K562 (cell line): ENCODE measurements around the gene C1QTNF12. TPM values are rescaled to one million over a fixed set of nuclear protein-coding genes. Genes with fewer than 3 reads are reported as not detected.

Experiments
- CBFB ChIP-seq: sonication (generic); formaldehyde crosslinking; IDR thresholded peaks from 2 replicates; pipeline ENCODE4 v1.4.0; 2020; ENCODE audit warnings: mild to moderate bottlenecking, missing genetic modification reagents
- DACH1 ChIP-seq: fragments of 450-650 bp; IDR thresholded peaks from 2 replicates; pipeline ENCODE4 v1.6.1; 2018; ENCODE audit not compliant: partially characterized antibody
- KAT7 ChIP-seq: sonication (generic); formaldehyde crosslinking; IDR thresholded peaks from 2 replicates; pipeline ENCODE4 v1.8.0; 2022; ENCODE audit warnings: missing genetic modification reagents, mild to moderate bottlenecking, borderline replicate concordance
- MAFG ChIP-seq: fragments of 450-650 bp; conservative IDR thresholded peaks from 2 replicates; pipeline ENCODE4 v1.6.1; 2016; ENCODE audit warnings: missing genetic modification characterization, missing compliant biosample characterization
- MBD2 ChIP-seq: sonication (generic); IDR thresholded peaks from 2 replicates; pipeline ENCODE4 v1.6.1; 2016; ENCODE audit warnings: low read depth, borderline replicate concordance
- REST ChIP-seq, 2 experiments: fragments of 450-650 bp; formaldehyde crosslinking in 1 of 2; IDR thresholded peaks; 2 replicates each; pipeline versions ENCODE4 v1.4.0 to v1.6.1; 2014 to 2020; ENCODE audit warnings: mild to moderate bottlenecking in 2 of 2, borderline replicate concordance in 1 of 2, low read depth in 1 of 2
- SIX5 ChIP-seq, 2 experiments: IDR thresholded peaks; 2 replicates each; pipeline ENCODE4 v1.6.1; 2011; ENCODE audit warnings: low read length in 2 of 2, borderline replicate concordance in 1 of 2, low read depth in 1 of 2, mild to moderate bottlenecking in 1 of 2, moderate library complexity in 1 of 2; ENCODE audit not compliant: insufficient read depth in 1 of 2
- SRSF9 ChIP-seq: fragments of 200-400 bp; formaldehyde crosslinking; IDR thresholded peaks from 2 replicates; pipeline ENCODE4 v1.6.1; 2017; ENCODE audit warnings: low read depth, low read length, borderline replicate concordance
- ZBTB7A ChIP-seq: IDR thresholded peaks from 2 replicates; pipeline ENCODE4 v1.6.1; 2011; ENCODE audit warnings: low read depth, mild to moderate bottlenecking, low read length, moderate library complexity, borderline replicate concordance; ENCODE audit not compliant: control insufficient read depth
- ZNF175 ChIP-seq: fragments of 200-800 bp; sonication (Bioruptor generic); IDR thresholded peaks from 2 replicates; pipeline ENCODE4 v1.6.1; 2016; ENCODE audit warnings: low read depth, mild to moderate bottlenecking, missing genetic modification characterization, missing compliant biosample characterization
- polyA plus RNA-seq, 8 experiments: library from polyadenylated mRNA; depleted of rRNA in 4 of 8; stranded (reverse) in 5 of 8; unstranded in 3 of 8; fragments of >200 nt; fragmentation: Nextera tagmentation in 2 of 8; fragmentation: Illumina TruSeq in 1 of 8; extraction: Ambion mirVana in 2 of 8; extraction: Trizol in 1 of 8; gene quantifications; 2 replicates each; pipeline versions ENCODE4 v1.2.1 to v1.2.3, GENCODE V29; 2011 to 2014; ENCODE audit warnings: inconsistent platforms in 1 of 8, missing spikeins in 1 of 8
- total RNA-seq, 7 experiments: library from RNA; depleted of rRNA in 6 of 7; stranded (reverse); fragments of >200 nt in 6 of 7; fragmentation: Illumina TruSeq in 2 of 7; extraction: Trizol in 2 of 7; gene quantifications; 2 replicates each; pipeline versions ENCODE4 v1.2.1 to v1.2.3, GENCODE V29; 2011 to 2021; ENCODE audit warnings: low replicate concordance in 1 of 7
- TF ChIP-seq, protein P1 (sequence below): IDR thresholded peaks from 2 replicates; pipeline ENCODE4 v1.6.1; 2011; ENCODE audit not compliant: insufficient read length; ENCODE audit errors: extremely low read depth
- TF ChIP-seq, protein P2 (sequence below), 3 experiments: IDR thresholded peaks in 2 of 3; conservative IDR thresholded peaks in 1 of 3; 2 replicates each; pipeline ENCODE4 v1.5.1; 2011 to 2012; ENCODE audit warnings: low read length in 3 of 3, mild to moderate bottlenecking in 3 of 3, control low read depth in 2 of 3, improper control_type of control experiment in 1 of 3, inconsistent platforms in 1 of 3, low read depth in 1 of 3, mixed read lengths in 1 of 3, moderate library complexity in 1 of 3; ENCODE audit not compliant: insufficient read depth in 2 of 3
- TF ChIP-seq, protein P3 (sequence below): conservative IDR thresholded peaks from 2 replicates; pipeline ENCODE4 v1.6.1; 2011; ENCODE audit warnings: low read depth, mild to moderate bottlenecking, low read length; ENCODE audit not compliant: control insufficient read depth

C1QTNF12 gene
- total and polyA plus RNA-seq, 9 of the 15 experiments (the other 6 are each of a cell fraction or from before 2014, with no cell fraction given), result 0.11 to 4.3 (median 0.93) TPM; not detected in 3

DNA sequence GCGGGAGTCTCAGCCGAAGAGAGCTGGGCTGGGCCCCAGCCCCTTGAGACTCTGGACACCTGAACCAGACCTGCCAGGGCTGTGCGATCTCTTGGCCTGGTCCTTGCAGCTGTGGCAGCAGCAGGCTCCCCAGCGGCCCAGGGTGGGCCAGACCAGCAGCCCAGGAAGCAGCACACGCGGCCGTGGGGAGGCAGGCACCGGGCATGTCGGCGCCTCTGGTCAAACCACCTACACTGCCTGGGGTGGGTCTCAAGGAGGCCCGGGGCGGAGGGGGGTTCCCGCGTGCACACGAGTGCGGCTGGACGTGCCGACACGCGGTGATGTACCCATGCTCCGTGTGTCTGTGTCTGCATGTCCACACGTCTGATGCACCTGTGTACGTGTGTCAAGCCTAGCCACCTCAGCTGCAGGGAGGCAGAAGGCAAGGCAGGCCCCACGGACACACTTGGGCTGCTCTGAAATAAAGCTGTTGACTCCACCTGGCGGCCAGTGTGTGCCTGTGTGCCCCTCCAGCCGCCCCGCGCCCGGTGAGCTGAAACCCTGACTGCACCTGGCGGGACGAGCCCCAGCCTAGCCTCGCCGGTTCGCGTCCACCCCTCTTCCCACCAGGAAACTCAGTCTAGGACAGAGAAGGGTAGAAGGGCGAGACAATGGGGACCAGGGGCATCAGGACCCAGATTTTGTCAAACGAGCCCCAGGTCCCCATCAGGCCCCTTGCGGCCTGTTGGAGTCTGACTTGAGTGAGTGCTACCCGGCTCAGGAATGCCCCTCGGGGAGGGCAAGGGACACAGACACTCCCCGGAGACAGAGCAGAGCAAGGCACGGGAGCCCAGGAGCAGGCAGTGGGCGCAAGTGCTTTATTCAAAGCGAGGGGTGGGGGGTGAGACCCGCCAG, 45.3 kb upstream of the C1QTNF12 start (continued):
- TF ChIP-seq REST (IDR thresholded peaks at IDR 0.05; ENCODE audit: borderline replicate concordance), result peak; percentile 76
- TF ChIP-seq REST (CRISPR knock-in tag; IDR thresholded peaks at IDR 0.05; ENCODE audit: low read depth), result no peak
- TF ChIP-seq, protein P1, sequence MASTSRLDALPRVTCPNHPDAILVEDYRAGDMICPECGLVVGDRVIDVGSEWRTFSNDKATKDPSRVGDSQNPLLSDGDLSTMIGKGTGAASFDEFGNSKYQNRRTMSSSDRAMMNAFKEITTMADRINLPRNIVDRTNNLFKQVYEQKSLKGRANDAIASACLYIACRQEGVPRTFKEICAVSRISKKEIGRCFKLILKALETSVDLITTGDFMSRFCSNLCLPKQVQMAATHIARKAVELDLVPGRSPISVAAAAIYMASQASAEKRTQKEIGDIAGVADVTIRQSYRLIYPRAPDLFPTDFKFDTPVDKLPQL, result no peak
- no peak for TF ChIP-seq KAT7 (CRISPR knock-in tag)
- TF ChIP-seq, protein P2, sequence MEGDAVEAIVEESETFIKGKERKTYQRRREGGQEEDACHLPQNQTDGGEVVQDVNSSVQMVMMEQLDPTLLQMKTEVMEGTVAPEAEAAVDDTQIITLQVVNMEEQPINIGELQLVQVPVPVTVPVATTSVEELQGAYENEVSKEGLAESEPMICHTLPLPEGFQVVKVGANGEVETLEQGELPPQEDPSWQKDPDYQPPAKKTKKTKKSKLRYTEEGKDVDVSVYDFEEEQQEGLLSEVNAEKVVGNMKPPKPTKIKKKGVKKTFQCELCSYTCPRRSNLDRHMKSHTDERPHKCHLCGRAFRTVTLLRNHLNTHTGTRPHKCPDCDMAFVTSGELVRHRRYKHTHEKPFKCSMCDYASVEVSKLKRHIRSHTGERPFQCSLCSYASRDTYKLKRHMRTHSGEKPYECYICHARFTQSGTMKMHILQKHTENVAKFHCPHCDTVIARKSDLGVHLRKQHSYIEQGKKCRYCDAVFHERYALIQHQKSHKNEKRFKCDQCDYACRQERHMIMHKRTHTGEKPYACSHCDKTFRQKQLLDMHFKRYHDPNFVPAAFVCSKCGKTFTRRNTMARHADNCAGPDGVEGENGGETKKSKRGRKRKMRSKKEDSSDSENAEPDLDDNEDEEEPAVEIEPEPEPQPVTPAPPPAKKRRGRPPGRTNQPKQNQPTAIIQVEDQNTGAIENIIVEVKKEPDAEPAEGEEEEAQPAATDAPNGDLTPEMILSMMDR (IDR thresholded peaks at IDR 0.05 in 2 of 3, conservative IDR thresholded peaks at IDR 0.05 in 1 of 3; ENCODE audit: insufficient read depth in 2 of 3, low read depth in 1 of 3, low read length in 3 of 3), result peak; percentile 88 to 93 (median 88)
- no peak for TF ChIP-seq SRSF9
- TF ChIP-seq CBFB (CRISPR knock-in tag), result 0 out of 2 replicates have a peak, but pooled peaks have one; percentile 42
- TF ChIP-seq, protein P3, sequence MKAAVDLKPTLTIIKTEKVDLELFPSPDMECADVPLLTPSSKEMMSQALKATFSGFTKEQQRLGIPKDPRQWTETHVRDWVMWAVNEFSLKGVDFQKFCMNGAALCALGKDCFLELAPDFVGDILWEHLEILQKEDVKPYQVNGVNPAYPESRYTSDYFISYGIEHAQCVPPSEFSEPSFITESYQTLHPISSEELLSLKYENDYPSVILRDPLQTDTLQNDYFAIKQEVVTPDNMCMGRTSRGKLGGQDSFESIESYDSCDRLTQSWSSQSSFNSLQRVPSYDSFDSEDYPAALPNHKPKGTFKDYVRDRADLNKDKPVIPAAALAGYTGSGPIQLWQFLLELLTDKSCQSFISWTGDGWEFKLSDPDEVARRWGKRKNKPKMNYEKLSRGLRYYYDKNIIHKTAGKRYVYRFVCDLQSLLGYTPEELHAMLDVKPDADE, result 0 out of 2 replicates have a peak, but pooled peaks have one; percentile 31
- no peak for TF ChIP-seq SIX5 (IDR thresholded peaks at IDR 0.05; ENCODE audit: borderline replicate concordance in 1 of 2, insufficient read depth in 1 of 2, low read depth in 1 of 2, low read length in 2 of 2)
- TF ChIP-seq ZBTB7A, result peak; percentile 39; the same call in 1 of the 2 replicates
- no peak for TF ChIP-seq DACH1
- TF ChIP-seq MBD2, result no peak
- TF ChIP-seq MAFG (tag), result no peak
- TF ChIP-seq ZNF175 (CRISPR knock-in tag), result no peak
